Fibroblast of the conjunctiva (primary cell): ENCODE data around the gene SSPN.
A peak's percentile ranks its signal among the peaks of the same experiment; 100 is the strongest.

Experiments used
- DNase-seq: peaks from one replicate; pipeline ENCODE4 v3.0.0-alpha.2; 2010; ENCODE audit warnings: low read depth

SSPN gene, protein sequence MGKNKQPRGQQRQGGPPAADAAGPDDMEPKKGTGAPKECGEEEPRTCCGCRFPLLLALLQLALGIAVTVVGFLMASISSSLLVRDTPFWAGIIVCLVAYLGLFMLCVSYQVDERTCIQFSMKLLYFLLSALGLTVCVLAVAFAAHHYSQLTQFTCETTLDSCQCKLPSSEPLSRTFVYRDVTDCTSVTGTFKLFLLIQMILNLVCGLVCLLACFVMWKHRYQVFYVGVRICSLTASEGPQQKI

DNA sequence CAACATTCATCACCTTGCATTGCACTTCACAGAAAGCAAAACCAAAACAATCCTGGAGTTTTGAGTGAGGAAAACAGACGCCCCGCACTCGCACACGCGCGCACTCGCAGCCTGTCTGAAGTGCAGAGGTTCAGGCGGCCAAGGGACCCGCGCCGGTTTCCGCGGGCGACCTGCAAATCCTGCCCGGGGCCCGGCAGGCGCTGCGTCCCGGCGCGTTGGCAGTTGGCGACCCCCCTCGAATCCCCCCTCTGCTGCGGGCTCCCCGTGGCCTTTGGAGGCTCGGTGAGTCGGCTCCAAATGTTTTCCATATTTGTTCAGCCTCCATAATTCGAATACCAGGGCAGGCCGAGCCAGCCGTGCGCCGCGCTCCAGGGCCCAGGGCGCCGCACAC is at the start of gene SSPN:
Gene SSPN, plus strand, starts transcription at position 324 of the 391 bp plus-strand sequence. CDS start 100 bp downstream, outside the sequence.
- peak; percentile 27 for DNase-seq

DNA sequence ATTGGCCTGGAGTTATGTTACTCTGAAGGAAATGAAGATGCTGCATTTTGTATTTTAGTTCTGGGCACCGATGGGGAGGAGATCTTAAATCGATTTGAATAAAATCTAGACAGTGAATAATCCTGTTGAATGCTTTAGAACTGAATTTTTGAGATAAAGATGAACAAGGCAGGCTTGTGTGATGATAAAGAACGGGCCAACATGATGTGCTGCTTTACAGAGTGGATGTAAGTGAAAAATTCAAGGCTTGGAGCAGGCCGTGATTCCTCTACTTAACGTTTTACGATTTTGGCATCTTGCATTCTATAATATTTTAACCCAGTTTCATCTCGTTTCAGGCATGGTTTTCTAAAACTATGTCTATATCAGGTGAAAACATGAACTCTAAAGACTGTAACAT is 47.1 kb upstream of the SSPN start:
- no peak for DNase-seq

DNA sequence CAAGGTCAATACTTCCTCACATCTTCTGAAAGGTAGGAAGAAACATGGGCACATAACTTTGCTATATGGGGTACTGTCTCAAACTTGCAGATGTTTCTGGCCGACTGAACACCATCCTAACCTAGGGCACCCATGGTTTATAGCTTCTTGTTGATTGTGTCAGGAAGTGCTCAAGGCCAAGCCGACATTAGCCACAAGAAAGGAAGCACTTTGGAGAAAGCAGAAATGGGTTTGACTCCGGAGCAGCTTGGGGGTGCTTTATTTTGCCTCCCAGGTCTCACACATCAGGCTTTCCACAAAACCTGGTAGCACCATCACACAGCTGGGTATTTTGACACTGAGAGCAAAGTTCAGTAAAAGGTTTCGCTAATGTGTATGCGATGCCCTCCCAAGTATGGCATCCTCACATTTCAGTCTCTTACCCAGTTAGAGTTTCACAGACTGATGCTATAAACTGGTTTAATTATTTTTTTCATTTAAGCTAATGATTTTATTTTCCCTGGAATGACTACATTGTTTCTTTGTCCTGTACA is 45.3 kb upstream of the SSPN start:
- DNase-seq = no peak

DNA sequence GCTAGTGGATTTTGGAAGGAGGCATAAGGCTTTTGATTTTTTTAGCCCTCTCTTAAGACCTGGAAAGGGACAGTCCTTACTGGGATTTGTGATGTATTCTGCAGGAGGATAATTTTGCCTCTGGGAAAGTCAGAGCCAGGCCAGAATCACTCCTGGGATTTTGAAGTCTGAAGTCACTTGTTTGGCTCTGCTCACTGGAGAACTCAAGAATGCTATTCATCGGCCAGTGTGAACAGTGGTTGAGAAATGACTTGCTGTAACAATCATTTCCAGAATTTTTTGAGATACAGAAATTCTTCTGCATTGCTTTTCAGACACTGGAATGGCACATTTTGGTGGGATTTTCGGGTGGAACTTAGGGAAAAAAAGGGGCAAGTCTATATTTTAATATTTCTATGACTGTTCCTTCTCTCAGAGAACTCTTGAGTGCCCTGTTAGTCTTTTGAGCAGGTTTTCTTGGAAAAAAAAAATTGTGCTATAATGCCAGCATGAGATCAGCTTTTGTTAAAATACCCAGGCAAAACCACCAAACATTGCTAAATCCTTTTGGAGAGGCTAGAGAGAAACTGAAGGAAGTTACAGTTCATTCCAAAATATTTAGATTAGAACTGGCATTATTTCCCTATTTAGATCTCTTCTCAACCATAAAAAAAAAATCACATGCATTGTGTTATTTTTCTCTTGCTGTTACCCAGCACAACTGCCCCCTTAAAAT is 44.5 kb upstream of the SSPN start:
- DNase-seq = no peak

DNA sequence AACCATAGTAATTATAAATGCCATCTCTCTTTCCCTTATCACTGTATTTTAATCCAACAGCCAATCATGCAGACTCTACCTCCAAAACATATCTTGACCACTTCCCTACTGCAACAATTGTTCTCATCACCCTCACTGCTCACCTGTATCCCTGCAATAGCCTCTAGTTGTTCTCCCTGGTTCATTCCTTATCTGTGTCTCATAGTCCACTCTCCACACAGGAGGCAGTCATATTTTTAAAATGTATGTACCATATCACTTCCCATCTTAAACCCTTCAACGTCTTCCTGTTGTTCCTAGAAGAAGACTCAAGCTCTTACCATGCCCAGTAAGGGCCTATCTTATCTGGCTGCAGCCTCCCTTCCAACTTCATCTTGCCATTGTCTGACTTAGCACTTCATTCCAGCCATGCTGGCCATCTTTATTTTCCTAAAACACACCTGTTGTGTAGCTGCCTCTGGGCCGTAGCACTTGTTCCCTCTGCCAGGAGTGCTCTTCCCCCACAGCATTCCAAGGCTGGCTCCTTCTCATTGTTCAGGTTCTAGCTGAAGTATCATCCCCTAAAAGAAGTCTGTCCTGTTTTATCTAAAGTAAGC is 42.8 kb upstream of the SSPN start:
- DNase-seq = no peak

DNA sequence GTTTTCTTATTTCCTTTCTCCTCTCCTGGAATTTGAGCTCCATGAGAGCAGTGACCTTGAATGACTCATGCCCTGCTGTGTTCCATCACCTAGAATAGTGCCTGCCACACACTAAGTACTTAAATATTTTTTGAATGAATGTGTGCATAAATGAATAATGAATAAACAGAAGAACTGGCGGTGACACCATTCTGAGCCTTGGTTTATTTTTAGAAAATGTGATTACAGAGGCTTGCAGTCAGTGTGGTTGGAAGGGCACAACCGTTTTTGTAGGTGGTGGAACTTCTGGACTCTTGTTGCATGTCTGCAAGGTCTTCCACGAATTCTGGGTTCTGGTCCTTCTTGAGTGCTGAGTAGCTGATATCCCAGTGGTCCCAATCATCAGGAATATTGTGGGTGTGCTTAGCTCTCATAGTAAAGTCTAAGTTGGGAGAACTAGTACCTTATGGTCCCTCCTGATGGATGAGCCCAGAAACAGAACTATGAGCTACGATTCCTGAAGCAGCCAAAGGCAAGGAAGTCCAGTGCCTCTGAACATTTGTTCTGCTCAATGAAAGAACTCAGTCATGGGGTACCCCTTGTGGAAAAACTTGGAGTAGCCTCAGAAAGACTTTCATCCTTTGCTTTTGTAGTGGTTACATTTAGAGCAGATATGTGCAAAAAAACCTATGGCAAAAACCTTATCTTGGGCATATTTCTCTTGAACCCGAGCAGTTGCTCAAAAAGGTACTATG is 41.8 kb upstream of the SSPN start:
- DNase-seq = peak; percentile 74

DNA sequence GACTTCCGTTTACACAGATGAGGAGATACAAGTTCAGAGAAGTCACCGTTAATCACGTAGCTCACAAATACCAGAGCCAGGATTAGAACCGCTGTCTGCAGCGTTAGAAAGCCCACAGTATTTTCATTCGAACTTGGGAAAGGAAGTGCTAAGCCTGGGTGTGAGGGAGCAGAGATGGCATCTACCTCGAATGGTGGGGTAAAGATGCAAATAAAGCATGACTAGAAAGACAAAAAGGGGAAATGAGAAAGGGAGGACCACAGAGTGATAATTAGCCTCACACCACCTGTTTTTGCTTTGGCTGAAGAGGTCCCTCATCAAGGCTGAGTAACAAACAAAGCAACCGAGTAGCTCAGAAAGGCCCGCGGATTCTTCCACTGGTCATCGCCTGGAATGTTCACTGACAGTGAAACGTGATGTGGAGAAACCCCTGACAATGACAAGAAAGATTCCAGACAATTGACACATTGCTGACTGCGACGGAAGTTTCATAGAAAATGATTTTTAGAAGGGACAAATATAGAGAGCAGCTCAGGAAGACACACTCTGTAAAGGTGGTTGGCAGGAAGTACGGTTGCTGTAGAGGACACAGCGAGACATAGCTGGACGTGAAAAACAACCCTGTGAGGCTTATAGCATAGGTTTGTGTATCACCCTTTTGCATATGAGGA is 39.0 kb upstream of the SSPN start:
- DNase-seq = no peak

DNA sequence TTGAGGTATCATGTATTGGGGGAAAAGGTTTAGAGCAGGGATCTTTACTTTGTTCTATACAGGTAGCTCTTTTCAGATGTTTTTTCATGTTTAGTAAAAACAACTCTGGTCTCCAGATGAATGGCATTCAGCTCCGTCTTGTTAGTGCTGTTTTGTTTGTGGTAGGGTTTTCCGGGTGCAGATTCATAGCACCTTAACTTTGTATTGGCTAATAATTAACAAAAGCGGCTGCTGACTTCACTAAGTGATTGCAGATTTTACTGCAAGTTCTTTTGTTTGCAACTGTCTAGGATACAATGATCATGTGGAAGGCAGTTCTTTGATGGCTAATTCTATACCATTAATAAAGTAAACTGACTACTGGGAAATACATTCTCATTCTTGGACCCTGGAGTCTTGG is 38.4 kb upstream of the SSPN start:
- no peak for DNase-seq

DNA sequence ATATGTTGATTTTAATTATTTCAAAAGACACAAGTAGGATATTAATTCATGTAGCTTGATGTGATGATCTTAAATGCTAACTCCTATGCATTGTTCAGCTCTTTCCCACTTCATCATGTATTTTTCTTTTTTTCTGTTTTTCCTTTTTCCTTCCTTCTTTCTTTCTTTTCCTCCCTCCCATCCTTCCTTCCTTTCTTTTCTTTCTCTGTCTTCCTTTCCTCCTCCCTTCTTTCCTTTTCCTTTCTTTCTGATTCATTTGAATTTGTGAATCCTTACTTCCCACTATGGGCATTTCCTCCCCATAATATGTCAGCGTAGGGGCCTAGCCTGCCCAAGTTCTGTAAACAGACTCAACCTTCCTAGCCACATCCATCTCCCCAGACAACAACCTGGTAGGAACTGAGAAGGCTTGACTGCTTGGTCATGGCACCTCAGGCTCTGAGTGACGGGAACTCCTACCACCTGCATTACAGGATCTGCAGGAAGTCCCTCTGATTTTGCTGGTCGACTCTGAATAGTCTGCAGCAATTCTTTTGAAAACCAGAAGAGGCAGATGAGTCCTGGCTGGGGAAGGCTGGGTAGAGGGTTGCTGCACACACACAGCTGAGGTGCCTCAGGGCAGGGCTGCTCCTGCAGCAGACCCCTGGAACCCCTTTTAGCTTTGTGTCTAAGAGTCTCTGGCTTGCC is 37.2 kb upstream of the SSPN start:
- no peak for DNase-seq

DNA sequence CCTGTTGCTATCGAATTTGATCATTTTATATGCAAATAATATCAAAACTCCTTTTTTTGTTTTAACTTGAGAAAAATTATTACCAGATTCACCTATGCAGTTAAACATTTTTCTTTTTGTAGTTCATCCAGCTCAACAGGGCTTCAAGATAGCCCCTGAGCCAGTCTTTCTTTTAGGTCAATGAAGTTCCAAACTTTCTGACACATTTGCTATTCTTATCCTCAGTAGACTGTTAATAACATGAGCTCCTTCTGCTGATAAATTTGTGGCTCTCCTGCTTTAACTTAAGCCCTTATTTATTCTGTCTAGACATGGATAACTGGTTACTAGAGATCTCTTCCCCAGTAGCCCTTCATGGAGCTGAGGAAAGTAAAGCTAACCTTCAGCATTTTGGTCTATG is 33.2 kb upstream of the SSPN start:
- no peak for DNase-seq

DNA sequence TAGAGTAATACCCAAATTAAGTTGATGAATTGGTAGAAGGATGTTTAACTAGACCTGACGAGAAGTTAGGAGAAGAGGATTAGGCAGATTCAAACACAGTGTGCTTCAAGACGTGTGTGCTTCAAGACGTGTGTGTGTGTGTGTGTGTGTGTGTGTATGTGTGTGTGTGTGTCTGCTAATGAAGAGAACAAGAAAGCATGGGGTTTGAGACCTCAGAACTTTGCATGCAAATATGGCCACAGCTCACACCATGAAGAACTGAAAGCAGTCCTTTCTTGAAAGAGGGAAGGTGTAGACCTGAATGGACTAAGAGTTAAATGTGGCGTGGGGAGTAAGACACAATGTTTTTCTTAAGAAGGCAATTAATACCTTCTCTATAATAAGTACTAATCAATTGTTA is 32.5 kb upstream of the SSPN start:
- no peak for DNase-seq

DNA sequence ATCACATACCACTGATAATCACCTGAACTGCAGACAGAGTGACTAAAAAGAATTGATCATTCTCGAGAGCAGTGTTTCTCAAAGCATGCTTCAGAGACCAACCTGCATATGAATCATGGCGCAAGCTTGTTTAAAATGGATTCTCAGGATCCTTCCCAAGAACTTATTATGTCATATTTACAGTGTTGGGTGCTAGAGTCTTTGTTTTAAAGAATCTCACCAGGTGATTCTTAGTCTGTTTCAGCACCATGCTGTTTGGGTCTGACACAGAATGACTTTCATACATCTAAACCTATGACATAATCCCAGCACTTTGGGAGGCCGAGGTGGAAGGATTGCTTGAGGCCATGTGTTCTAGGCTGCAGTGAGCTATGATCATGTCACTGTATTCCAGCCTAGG is 31.3 kb upstream of the SSPN start:
- DNase-seq = no peak

DNA sequence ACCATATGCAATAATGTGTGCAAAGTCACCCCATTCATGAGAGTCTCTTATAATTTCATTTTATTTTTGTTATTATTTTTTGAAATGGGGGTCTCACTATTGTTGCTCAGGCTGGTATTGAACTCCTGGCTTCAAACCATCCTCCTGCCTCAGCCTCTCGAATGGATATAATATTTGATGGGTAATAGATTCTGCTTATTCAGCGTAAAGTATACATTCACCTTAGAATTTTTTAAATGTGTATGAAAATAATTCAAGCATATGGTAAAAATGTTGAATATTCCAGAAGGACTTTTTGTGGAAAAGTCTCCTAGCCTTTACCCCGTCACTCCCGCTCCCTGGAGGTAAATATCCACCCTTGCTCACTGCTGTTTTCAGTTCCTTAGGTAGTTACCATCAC is 23.4 kb upstream of the SSPN start:
- DNase-seq = no peak

DNA sequence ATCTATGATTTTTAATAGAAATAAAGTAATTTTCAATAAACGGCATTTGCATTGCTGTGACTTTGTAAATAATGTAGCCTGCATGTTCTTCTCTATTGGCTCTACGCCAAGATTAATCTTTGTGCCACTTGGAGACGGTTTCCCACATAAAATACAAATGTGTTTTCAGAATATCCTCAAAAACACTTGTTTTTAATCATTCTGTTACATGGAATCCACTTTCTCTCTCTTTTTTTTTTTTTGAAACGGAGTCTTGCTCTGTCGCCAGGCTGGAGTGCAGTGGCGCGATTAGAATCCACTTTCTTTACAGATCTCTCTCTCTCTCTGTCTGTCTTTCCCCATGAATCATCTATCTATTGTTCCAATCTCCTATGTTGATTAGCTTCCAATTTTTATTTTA is 22.8 kb upstream of the SSPN start:
- no peak for DNase-seq

DNA sequence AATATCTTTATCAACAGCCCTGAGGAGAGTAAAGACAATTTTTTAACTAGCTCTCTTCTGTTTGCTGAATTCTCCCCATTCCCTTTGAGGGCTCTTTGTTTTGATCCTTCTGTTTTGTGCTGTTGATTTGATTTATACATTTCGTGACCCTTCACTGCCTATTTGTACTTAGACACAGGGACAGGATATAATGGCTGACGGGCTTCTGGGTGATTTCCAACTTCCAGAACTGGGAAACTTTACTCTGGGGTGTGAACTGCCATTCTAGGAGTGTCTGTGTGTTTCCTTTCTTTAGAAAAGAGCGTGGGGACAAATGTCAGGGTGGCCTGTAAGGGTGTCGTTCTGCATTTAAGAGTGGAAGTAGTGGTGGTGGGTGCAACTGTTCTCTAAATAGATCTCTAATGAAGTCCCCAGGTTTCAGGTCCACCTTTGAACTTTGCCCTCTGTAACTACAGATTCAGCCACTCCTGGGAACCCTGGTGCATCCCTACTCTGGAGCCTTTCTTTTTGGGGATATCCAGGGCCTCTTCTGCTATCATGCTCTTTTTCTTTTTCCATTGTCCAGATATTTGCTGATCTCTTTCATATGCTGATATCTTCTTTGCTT is 22.3 kb upstream of the SSPN start:
- DNase-seq = no peak

DNA sequence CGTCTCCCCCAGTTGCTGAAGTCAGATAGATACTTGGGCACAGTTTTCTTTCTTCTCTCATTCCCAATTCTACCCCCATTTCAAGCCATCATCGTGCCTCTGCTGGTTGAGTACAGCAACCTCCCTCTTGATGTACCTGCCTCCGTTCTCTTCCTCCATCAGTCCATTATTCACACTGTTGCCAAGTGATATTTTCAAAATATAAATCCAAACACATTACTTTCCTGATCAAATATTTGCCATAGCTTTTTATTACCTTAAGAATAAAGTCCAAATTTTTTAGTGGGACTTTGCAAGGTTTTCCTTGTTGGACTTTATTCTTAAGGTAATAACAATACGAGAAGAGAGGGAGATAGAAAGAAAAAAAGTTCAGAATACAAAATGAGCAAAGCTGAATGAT is 18.6 kb upstream of the SSPN start:
- DNase-seq = no peak

DNA sequence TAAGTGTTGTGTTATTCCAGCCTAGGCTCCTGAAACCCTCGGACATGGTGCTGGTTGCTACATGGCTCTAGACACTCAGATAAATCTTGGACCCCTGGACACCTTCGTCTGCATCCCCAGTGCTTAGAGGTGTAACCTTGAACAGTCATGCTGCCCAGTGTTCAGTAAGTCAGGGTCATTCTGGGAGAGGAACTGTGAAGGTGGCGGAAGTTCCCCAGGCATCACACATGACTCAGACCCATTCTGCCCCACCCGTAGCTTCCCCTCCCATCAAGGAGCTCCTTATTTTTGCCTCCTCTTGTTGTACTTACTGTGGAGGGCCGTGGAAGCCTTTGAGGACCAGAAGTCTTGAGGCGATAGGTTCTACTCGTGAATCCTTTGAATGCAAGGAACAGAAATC is 18.1 kb upstream of the SSPN start:
- no peak for DNase-seq

DNA sequence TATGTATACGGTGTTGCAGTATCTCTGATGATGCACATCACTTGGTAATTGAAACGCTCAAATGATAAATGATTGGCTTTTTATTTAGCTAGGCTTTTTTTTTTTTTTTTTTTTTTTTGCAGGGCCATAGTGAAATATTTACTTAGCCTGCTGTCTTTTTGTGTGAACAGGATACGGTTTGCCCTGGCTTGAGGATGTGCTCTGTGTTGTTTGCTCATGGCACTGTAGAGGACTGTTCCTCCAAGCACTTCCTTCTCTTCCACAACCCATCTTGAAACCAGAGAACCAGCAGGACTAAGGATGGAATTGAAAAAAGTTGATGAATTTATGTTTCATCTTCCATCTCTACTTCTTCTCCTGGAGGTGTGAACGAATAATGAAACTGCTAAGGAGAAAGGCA is 15.5 kb upstream of the SSPN start:
- DNase-seq = no peak

DNA sequence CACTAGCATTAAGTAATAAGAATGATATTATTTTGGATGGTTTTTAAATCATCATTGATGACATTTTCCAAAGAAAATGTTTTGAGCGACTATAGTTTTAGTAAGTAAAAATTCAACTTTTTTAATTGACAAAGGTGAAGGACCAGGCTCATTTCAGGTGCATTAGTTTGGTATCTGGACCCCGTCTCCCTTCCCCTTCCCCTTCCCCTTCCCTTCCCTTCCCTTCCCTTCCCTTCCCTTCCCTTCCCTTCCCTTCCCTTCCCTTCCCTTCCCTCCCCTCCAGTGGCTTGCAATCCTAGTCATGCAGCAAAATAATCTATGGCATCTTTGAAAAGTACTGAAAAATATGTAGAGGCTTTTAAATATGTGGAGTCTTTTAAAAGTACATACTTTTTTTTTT is 13.0 kb upstream of the SSPN start:
- DNase-seq = no peak

DNA sequence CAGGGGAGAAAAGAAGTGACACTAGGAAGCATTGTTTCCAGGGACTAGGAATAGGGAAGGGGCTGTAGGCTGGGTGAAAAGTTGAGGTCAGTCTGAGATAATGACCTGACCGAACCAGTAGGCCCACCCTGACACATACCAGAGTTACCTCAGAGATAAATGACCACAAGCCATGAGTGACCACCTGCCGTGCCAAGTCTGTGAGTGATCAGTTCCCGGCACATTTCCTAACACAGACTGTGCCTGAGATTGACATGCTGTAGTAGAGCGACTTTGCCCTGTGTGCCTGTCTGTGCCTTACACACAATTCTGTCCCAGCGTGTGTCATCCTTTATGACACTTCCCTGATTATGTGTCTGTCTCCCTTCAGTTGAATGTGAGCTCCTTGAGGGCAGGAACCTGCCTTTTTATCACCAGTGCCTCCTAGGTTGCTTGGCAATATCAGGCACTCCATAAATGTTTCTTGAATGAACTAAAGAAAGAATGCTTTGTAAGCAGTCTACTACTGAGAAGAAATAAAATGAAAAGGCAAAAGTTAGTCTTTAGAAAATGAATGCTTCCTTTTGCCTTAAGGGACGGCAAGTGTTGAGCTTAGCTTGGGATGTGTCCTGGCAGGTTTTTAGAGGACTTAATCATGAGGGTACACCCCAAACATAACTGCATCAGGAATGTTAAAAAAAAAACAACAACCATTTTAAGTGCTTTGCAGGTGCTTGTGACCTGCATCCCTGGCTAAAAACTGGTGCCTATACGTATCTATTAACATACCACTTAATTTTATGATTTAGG is 9.6 kb upstream of the SSPN start:
- DNase-seq = no peak
